GM19099 (cell line): ENCODE data around the gene NUDT19.

Experiments
- POLR2A ChIP-seq: IDR thresholded peaks from 3 replicates; pipeline ENCODE4 v1.6.1; 2011; ENCODE audit warnings: low read depth; ENCODE audit not compliant: insufficient read length; ENCODE audit errors: extremely low read depth

Gene NUDT19

DNA sequence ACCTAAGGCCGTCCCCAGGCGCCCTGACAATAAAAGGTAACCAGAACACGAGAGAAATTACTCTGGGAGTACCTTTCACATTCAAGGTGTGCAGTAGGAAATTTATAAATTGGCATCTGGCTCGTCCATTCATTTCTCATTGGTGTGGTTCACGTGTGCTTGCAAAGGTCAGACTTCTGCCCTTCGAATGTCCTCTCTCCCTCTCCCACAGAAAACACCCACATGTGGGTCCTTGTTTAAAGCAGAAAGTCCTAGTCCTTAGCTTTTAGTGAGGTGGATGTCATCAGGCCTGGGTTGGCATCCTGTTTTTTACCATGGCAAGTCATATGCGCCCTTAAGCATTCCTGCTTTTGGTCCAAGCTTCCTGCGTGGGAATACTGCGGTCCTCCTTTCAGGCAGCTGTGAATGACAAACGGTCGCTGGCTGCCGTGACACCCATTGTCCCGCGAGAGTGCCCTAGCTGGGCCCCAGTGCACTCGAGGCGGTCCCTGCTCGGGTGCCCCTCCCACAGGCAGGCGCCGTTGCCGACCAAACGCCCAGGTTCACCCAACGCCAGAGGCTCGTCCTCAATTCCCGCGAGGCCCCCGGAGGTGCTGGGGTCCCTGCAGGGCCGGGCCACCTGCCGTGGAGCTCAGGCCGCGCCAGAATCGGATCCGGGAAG is at the start of gene NUDT19:
TSS of gene NUDT19 (plus strand) at position 531 of the 661 bp plus-strand sequence. CDS start 140 bp downstream, outside the sequence.
- peak; percentile 76 for TF ChIP-seq POLR2A

DNA sequence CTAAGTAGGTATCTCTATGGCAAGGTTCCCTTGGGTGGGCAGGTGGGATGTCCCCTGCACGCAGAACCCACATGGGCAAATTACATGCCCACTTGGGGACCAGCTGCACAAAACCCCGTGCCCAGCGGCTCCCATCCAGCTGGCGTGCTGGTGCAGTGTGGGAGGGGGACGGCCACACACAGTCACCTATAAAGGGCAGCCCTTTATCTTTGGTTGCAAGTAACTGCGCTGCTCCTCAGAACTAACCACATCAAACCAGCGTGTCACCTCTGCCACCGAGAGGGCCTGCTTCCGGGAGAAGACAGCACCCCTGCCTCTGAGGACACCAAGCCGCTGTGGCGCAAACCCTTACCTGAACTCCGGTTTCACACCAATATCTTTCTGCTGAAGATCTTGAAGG is 48.9 kb upstream of the NUDT19 start:
- no peak for TF ChIP-seq POLR2A

DNA sequence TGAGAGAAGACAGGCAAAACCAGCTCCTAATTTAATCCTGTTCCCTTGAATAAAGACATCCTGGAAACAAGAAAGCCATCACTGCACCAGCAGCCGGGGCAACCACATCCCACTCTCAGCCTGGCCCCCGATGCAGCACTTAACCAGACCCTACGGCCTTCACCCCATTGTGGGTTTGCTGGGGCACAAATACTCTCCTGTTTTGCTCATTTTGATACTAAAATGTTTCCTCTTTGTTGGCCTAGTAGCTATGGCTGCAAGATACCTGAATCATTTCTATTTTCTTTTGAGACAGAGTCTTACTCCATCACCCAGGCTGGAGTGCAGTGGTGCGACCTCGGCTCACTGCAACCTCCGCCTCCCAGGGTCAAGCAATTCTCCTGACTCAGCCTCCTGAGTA is 45.1 kb upstream of the NUDT19 start:
- TF ChIP-seq POLR2A, result no peak

DNA sequence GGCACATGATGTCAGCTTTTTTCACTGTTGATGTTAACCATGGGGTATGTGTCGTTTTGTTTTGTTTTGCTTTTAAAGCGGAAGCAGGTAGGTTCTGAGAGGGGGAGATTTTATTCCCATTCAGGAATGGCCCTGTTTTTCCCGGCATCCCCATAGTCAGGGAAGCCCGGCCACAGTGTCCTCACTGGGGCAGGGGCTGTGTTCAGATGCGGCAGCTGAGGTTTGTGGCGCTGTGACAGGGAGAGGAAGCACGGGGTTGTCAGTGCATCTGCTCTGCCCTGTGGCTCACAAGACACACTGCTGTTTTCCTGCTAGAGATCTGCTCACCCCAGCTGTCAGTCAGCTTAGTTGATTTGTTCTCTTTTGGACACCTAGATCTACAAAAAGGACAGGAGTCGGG is 44.3 kb upstream of the NUDT19 start:
- no peak for TF ChIP-seq POLR2A

DNA sequence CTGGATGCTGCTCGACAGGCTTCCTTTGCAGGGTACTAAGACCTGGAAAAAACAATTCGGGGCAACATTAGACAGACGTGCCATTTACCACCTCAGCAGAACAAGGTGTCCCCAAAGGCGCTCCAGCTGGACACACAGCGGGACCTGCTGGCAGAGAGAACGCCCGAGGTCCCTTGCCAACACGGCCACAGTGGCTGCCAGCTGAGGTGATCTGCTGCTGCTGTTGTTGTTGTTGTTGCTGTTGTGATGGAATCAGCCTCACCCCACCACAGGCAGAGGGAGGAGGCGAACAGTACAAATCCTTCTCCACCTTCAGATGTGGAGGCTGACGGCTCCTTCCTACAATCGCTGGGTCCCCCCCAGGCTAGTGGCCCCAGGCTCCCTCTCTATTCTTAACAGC is 41.9 kb upstream of the NUDT19 start:
- no peak for TF ChIP-seq POLR2A

DNA sequence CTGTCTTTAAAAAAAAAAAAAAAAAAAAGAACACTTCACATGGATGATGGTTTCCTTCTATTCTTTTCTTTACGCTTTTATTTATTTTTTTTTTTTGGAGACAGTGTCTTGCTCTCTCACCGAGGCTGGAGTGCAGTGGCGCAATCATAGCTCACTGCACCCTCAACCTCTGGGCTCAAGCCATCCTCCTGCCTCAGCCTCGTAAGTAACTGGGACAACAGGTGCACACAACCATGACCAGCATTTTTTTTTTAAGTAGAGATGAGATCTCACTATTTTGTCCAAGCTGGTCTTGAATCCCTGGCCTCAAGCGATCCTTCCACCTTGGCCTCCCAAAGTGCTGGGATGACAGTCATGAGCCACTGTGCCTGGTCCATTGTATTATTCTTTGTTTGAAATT is 41.0 kb upstream of the NUDT19 start:
- TF ChIP-seq POLR2A, result no peak

DNA sequence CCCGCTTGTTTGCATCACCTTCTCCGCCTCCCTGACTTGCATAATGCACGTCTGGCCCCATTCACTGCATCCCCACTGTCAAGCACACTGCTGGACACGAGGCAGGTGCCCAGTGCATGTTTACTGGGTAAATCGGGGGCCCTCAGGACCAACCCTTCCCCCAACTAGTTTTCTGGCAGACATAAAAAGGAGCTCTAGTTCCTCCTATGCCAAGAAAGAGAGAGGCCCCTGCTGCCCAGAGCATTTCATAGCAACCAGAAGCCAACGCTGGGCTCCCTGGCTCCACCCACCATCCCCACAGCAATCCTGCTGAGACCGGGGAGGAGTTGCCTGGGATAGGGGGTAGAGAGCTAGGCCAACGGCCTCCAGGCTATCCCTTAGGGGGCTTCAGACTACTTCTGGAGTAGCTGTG is 39.9 kb upstream of the NUDT19 start:
- no peak for TF ChIP-seq POLR2A

DNA sequence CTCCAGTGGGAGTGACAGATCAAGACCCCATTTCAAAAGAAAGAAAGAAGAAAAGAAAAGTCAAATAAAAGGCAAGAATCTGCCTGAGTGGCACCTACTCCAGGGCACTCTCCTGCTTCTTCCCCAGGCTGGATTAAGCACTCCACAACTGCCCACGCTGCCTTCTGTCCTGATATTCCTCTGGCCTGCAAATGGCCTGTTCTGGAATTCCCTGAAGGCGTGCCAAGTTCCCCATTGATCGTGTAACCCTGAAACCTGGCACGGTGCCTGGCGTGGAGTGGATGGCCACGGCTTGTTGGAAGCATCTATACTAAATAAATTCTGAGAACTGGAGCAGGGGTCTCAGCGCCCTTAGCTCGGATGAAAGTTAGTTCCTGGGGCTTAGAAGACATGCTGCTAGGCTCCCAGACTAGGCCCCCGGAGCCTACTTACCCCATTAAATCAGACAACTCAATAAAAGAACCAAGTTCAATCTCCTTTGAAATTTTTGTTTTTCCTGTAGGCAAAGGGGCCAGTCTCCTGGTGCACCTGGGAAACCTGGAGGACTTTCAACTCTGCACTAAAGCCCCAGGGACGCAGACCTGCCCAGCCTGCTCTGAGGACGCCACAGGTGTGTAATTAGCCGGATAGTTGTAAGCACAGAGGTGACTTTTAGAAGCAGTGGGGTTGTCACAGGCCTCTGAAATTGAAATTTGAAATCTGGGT is 38.6 kb upstream of the NUDT19 start:
- TF ChIP-seq POLR2A, result no peak

DNA sequence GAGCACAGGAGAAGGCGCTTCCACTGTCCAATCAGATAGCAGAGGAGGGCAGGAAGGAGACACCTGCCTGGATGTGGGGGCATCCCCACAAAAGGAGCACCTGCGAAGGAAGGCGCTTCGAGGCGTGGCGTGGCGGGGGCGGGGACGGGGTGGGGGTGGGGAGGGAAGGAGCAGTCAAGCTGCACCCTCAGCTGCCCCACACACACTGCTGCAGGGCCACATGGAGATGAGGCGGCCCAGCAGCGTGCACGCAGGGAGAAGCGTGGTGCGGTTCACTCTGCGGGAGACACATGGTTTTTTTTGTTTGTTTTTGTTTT is 38.1 kb upstream of the NUDT19 start:
- no peak for TF ChIP-seq POLR2A

DNA sequence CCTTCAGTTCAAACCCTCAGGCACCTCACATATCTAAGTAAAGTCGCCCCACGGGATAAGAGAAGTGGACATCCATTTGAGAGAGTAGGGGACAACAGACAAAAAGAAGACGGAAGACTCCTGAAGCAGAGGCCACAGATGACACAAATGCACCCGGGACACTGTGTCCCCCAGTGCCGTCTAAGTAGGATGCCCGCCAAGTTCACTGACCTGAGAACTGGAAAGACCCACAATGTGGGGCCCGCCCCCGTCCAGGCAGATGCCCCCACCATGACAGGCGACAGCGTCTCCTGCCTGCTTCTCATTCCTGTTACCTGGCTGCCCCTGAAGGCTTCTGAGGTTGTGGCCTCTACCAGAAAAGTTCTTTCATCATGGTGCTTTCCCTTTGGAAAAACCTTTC is 33.5 kb upstream of the NUDT19 start:
- TF ChIP-seq POLR2A, result no peak

DNA sequence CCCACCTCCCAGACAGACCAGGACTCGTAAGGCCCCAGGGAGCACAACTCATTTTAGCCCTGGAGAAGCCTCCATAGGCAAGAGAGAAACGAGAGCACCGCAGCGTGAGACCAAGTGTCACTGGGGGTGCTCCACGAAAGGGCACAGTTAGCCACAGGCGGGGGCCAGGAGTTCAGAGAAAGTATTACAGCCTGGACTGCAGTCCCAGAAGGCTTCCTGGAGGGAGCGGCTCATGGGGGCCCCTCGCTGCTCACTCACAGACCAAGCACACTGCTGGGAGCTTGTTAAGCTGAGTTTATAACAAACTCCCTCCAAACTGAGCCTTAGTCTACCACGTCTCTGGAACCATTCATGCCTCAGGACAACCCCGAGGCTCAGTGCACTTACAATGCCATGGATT is 33.1 kb upstream of the NUDT19 start:
- TF ChIP-seq POLR2A, result no peak

DNA sequence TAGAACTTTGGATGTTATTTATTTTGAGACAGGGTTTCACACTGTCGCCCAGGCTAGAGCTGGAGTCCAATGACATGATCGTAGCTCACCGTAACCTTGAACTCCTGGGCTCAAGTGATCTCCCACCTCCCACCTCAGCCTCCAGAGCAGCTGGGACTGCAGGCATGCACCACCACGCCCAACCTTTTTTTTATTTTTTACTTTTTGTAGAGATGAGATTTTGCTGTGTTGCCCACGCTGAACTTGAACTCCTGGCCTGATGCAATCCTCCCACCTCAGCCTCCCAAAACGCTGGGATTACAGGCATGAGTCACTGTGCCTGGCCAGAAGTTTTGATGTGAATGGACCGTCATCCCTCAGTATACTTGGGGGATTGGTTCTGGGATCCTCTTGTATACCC is 30.3 kb upstream of the NUDT19 start:
- no peak for TF ChIP-seq POLR2A

DNA sequence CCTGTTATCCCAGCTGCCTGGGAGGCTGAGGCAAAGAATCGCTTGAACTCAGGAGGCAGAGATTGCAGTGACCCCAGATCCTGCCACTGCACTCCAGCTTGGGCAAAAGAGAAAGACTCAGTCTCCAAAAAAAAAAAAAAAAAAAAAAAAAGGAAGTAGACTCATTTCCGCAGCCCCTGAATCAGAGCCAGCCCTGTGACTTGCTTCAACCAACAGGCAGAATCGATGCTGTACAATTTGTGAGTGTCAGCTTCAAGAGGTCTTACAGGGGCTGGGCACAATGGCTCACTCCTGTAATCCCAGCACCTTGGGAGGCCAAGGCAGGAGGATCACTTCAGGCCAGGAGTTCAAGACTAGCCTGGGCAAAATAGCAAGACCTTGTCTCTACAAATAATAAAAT is 29.4 kb upstream of the NUDT19 start:
- no peak for TF ChIP-seq POLR2A

DNA sequence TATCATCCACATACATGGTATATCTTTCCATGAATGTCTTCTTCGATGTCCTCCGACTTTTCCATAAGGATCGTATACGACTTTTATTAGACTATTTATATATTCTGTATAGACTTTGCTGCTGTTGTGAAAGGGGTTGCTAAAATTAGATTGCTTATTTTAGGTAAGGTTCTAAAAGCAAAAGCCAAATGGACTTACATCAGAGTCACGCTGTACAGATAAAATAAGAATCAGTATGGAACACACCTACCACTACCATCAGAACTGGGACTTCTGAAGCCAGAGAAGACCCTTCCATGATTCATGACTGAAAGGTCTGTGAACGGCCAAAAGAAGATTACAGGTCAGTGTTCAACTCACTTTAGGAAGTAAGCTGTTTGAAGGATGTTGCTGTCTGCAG is 25.5 kb upstream of the NUDT19 start:
- TF ChIP-seq POLR2A, result no peak

DNA sequence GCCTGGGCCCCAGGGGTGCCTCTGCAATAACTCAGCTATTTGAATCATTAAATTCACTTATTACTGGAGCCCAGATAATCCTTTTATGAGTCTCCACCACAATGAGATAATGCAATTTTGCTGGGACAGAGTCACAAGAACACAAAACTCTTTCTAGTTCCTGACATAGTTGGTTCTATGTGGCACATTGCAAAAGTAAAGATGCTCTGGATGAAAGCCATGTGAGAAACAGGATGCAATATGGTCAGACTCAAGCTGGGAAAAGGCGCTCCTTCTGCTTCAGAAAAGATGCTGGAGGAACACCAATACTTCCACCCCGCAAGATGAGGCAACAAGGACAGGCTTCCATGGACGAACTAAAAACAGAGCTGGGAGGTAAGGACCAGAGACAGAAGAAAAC is 22.3 kb upstream of the NUDT19 start:
- no peak for TF ChIP-seq POLR2A

DNA sequence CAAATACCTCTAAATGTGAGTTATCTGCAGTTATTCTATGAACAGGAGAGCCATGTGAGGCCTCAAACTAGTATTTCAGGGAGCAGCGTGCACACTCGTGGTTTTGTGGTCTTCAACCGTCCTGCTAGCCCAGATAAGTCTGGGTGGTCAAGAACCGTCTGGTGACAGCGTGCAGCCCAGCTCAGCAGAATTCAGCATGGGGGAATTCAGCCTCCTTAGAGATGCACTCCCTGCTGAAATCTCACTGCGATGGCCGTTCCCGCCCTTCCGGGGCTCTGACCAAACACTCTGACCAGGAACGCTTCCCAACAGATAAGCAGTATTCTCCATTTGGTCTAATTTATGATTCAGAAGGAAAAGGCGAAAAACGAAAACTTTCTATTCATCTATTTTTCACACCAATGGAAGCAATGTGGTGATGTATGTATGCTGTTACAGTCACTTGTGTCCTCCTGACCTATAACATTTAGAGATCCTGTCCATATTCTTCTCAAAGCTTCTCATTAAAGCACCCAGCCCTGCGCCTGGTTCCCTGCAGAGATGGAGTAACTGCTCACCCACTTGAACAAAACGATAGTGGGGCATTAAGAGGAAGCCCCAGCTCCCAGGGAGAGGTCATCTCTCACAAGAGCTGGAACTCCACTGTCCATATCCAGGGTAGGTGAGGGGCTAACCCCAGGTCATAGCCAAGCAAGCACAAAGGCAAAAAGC is 19.6 kb upstream of the NUDT19 start:
- no peak for TF ChIP-seq POLR2A

DNA sequence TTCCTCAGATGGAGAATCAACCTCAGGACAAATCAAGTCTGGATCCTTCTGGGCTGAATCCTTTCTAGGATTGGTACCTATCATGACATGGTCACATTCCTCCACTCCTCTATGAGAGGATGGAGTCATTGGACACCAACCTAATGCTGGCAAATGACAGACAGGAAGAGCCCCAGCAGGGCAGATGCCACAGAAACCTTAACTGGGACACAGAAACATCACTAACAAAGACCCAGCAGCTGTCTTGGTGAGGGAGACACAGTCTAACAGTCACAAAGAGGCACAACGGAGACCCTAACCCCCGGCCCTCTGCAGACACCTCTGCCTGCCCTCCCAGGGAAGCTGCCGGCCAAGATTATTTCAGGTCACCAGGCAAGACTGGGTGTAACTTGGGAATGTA is 18.8 kb upstream of the NUDT19 start:
- no peak for TF ChIP-seq POLR2A

DNA sequence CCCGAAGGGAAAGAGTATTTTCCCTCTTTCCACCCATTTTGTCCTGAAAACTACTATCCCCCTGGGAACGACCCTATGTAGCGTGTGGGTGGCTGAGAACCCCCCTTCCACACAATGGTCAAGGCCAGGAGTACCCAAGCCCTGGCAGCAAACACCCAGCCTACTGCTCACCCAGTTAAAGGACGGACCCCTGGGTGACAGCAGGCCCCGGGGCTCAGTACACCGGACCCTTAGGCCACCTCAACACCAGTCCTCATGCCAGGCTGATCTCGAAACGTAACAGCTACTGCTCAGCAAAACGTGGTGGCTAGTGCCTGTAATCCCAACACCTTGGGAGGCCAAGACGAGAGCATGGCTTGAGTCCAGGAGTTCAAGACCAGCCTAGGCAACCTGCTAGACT is 18.0 kb upstream of the NUDT19 start:
- TF ChIP-seq POLR2A, result no peak
